Activated CD4-positive, alpha-beta T cell treated with anti-CD3 and anti-CD28 coated beads, Interleukin-2, amount 10 ng/mL, durations not matched to agents 24 days and 14 days (primary cell): ENCODE results near the gene RGS16. TPM values are rescaled to one million over a fixed set of nuclear protein-coding genes. Genes with fewer than 3 reads are reported as not detected.

Experiments
- DNase-seq: peaks from one replicate; pipeline ENCODE4 v3.0.0; 2022
- H3K27ac Mint-ChIP-seq: one replicate; pipeline ENCODE4 v1.8.0; 2022; ENCODE audit warnings: mild to moderate bottlenecking, mixed read lengths
- H3K27me3 Mint-ChIP-seq: one replicate; pipeline ENCODE4 v1.8.0; 2022; ENCODE audit warnings: mixed read lengths
- H3K36me3 Mint-ChIP-seq: one replicate; pipeline ENCODE4 v1.8.0; 2022; ENCODE audit warnings: low read depth, mild to moderate bottlenecking, mixed read lengths
- H3K4me1 Mint-ChIP-seq: one replicate; pipeline ENCODE4 v1.8.0; 2021; ENCODE audit warnings: mixed read lengths
- H3K4me3 Mint-ChIP-seq: one replicate; pipeline ENCODE4 v1.8.0; 2022; ENCODE audit warnings: mild to moderate bottlenecking, moderate library complexity, mixed read lengths
- H3K9me3 Mint-ChIP-seq: one replicate; pipeline ENCODE4 v1.8.0; 2021; ENCODE audit warnings: mixed read lengths
- intact Hi-C: fragments of 100-400 bp; cut with micrococcal nuclease; formaldehyde crosslinking; loops from one replicate; pipeline ENCODE4 v1.15.1; 2023
- total RNA-seq: library from RNA; stranded (reverse); gene quantifications from 2 replicates; pipeline ENCODE4 v1.2.3, GENCODE V29; 2022

RGS16 gene
- total RNA-seq, 1 donor from 2014 or later, result 94.3 TPM

GRCh38 chr1:182569939-182570610, 34.1 kb downstream of the RGS16 start:
- no peaks in the 10 kb centered on the region for H3K4me1 Mint-ChIP-seq
- H3K27me3 Mint-ChIP-seq, result peaks cover 4% of the 10 kb centered on the region
- no peak overlapping the region for H3K4me3 Mint-ChIP-seq
- DNase-seq, result no peak
- H3K27ac Mint-ChIP-seq, result no peak overlapping the region
- intact Hi-C loops, result no loop called here
- H3K36me3 Mint-ChIP-seq, result peaks cover 5% of the 10 kb centered on the region
- no peaks in the 10 kb centered on the region for H3K9me3 Mint-ChIP-seq

GRCh38 chr1:182568647-182569284, 35.4 kb downstream of the RGS16 start:
- no peaks in the 10 kb centered on the region for H3K9me3 Mint-ChIP-seq

GRCh38 chr1:182567629-182568028, 36.6 kb downstream of the RGS16 start:
- Mint-ChIP-seq H3K9me3 (no peaks in the 10 kb centered on the region), H3K4me3 (no peak overlapping the region), H3K27ac (no peak overlapping the region), H3K36me3 (no peaks in the 10 kb centered on the region), H3K4me1 (no peaks in the 10 kb centered on the region), H3K27me3 (peaks cover 5% of the 10 kb centered on the region)
- DNase-seq, result no peak
- intact Hi-C loops, result no loop called here

More at GRCh38 chr1:182568647-182569284, 35.4 kb downstream of the RGS16 start:
- H3K4me3 Mint-ChIP-seq, result no peak overlapping the region
- peaks cover 2% of the 10 kb centered on the region for H3K36me3 Mint-ChIP-seq
- DNase-seq, result peak; percentile 18
- intact Hi-C loops, result no loop called here
- H3K4me1 Mint-ChIP-seq, result no peaks in the 10 kb centered on the region
- H3K27ac Mint-ChIP-seq, result no peak overlapping the region
- H3K27me3 Mint-ChIP-seq, result peaks cover 5% of the 10 kb centered on the region

GRCh38 chr1:182565537-182565936, 38.7 kb downstream of the RGS16 start:
- H3K9me3 Mint-ChIP-seq, result no peaks in the 10 kb centered on the region
- H3K27ac Mint-ChIP-seq, result no peak overlapping the region
- intact Hi-C loops, result no loop called here
- no peak for DNase-seq
- no peak overlapping the region for H3K4me3 Mint-ChIP-seq
- no peaks in the 10 kb centered on the region for H3K4me1 Mint-ChIP-seq
- H3K36me3 Mint-ChIP-seq, result no peaks in the 10 kb centered on the region
- peaks cover 7% of the 10 kb centered on the region for H3K27me3 Mint-ChIP-seq

GRCh38 chr1:182564406-182565004, 39.7 kb downstream of the RGS16 start:
- H3K27me3 Mint-ChIP-seq, result peaks cover 8% of the 10 kb centered on the region
- H3K4me3 Mint-ChIP-seq, result no peak overlapping the region
- intact Hi-C loops, result no loop called here
- H3K27ac Mint-ChIP-seq, result no peak overlapping the region
- no peaks in the 10 kb centered on the region for H3K4me1 Mint-ChIP-seq
- H3K36me3 Mint-ChIP-seq, result no peaks in the 10 kb centered on the region
- no peak for DNase-seq
- no peaks in the 10 kb centered on the region for H3K9me3 Mint-ChIP-seq

GRCh38 chr1:182563095-182563494, 41.1 kb downstream of the RGS16 start:
- Mint-ChIP-seq H3K27ac (no peak overlapping the region), H3K4me3 (no peak overlapping the region), H3K36me3 (no peaks in the 10 kb centered on the region), H3K27me3 (peaks cover 8% of the 10 kb centered on the region), H3K9me3 (no peaks in the 10 kb centered on the region), H3K4me1 (no peaks in the 10 kb centered on the region)
- no peak for DNase-seq
- intact Hi-C loops, result no loop called here

GRCh38 chr1:182561456-182561855, 42.7 kb downstream of the RGS16 start:
- intact Hi-C loops, result no loop called here
- Mint-ChIP-seq H3K27ac (no peak overlapping the region), H3K27me3 (peaks cover 8% of the 10 kb centered on the region), H3K36me3 (no peaks in the 10 kb centered on the region), H3K9me3 (no peaks in the 10 kb centered on the region), H3K4me3 (no peak overlapping the region), H3K4me1 (no peaks in the 10 kb centered on the region)
- no peak for DNase-seq

GRCh38 chr1:182560392-182560984, 43.7 kb downstream of the RGS16 start:
- Mint-ChIP-seq H3K4me1 (no peaks in the 10 kb centered on the region), H3K36me3 (no peaks in the 10 kb centered on the region), H3K27ac (no peak overlapping the region), H3K27me3 (peaks cover 8% of the 10 kb centered on the region), H3K4me3 (no peak overlapping the region), H3K9me3 (no peaks in the 10 kb centered on the region)
- no peak for DNase-seq
- intact Hi-C loops, result no loop called here

- H3K27ac Mint-ChIP-seq, result no peak overlapping the region
- intact Hi-C loops, result no loop called here
- H3K4me1 Mint-ChIP-seq, result no peaks in the 10 kb centered on the region
- H3K36me3 Mint-ChIP-seq, result no peaks in the 10 kb centered on the region
- H3K4me3 Mint-ChIP-seq, result no peak overlapping the region
- peaks cover 1% of the 10 kb centered on the region for H3K27me3 Mint-ChIP-seq
- no peak for DNase-seq
- no peaks in the 10 kb centered on the region for H3K9me3 Mint-ChIP-seq
Observed at GRCh38 chr1:182556279-182556678, 47.9 kb downstream of the RGS16 start.

GRCh38 chr1:182555493-182555892, 48.7 kb downstream of the RGS16 start:
- H3K36me3 Mint-ChIP-seq, result no peaks in the 10 kb centered on the region
- H3K27me3 Mint-ChIP-seq, result peaks cover 1% of the 10 kb centered on the region
- no peak for DNase-seq
- intact Hi-C loops, result no loop called here
- H3K27ac Mint-ChIP-seq, result no peak overlapping the region
- H3K4me1 Mint-ChIP-seq, result no peaks in the 10 kb centered on the region
- H3K9me3 Mint-ChIP-seq, result no peaks in the 10 kb centered on the region
- no peak overlapping the region for H3K4me3 Mint-ChIP-seq

GRCh38 chr1:182552527-182552926, 51.7 kb downstream of the RGS16 start:
- Mint-ChIP-seq H3K4me1 (no peaks in the 10 kb centered on the region), H3K9me3 (no peaks in the 10 kb centered on the region), H3K27ac (no peak overlapping the region), H3K4me3 (no peak overlapping the region), H3K27me3 (no peaks in the 10 kb centered on the region), H3K36me3 (no peaks in the 10 kb centered on the region)
- no peak for DNase-seq
- intact Hi-C loops, result no loop called here

- no peaks in the 10 kb centered on the region for H3K36me3 Mint-ChIP-seq
- DNase-seq, result no peak
- H3K9me3 Mint-ChIP-seq, result no peaks in the 10 kb centered on the region
Observed at GRCh38 chr1:182549811-182550210, 54.4 kb downstream of the RGS16 start.

GRCh38 chr1:182549346-182549745, 54.8 kb downstream of the RGS16 start:
- Mint-ChIP-seq H3K36me3 (no peaks in the 10 kb centered on the region), H3K27me3 (peaks cover 14% of the 10 kb centered on the region), H3K4me1 (no peaks in the 10 kb centered on the region), H3K9me3 (no peaks in the 10 kb centered on the region), H3K4me3 (no peak overlapping the region), H3K27ac (no peak overlapping the region)
- no peak for DNase-seq
- intact Hi-C loops, result no loop called here

More at GRCh38 chr1:182549811-182550210, 54.4 kb downstream of the RGS16 start:
- intact Hi-C loops, result no loop called here
- peaks cover 10% of the 10 kb centered on the region for H3K27me3 Mint-ChIP-seq
- H3K4me1 Mint-ChIP-seq, result no peaks in the 10 kb centered on the region
- H3K4me3 Mint-ChIP-seq, result no peak overlapping the region
- H3K27ac Mint-ChIP-seq, result no peak overlapping the region
